ENCODE measurements around the gene TEX13A.
"Not testable (repeated sequence)": the region's sequence is repeated elsewhere in the genome, so short reads cannot be mapped to it uniquely, and the experiment has no call there.

Gene TEX13A

GRCh38 chrX:105263171-105263570, 42.7 kb upstream of the TEX13A start:
- Histone ChIP-seq H3K4me2 (ENCODE audit: low read depth, low read length, poor library complexity, severe bottlenecking) (no peak overlapping the region), H3K4me3 (ENCODE audit: low read length, poor library complexity, severe bottlenecking) (no peak overlapping the region), H3K79me2 (ENCODE audit: insufficient read depth, low read length) (no peaks in the 10 kb centered on the region), H4K20me1 (ENCODE audit: insufficient read depth, low read length, poor library complexity, severe bottlenecking) (no peaks in the 10 kb centered on the region), H3K9me3 (ENCODE audit: insufficient read depth, low read depth, low read length) (no peaks in the 10 kb centered on the region), H3F3A (ENCODE audit: low read depth) (no peaks in the 10 kb centered on the region), H3K36me3 (ENCODE audit: insufficient read depth, low read length) (no peaks in the 10 kb centered on the region), H3K27me3 (ENCODE audit: insufficient read depth, low read length, poor library complexity, severe bottlenecking) (no peaks in the 10 kb centered on the region), H2AFZ (ENCODE audit: low read length) (no peak overlapping the region), H3K4me1 (ENCODE audit: insufficient read depth, low read length, poor library complexity, severe bottlenecking) (no peaks in the 10 kb centered on the region), H3K9ac (ENCODE audit: low read depth, low read length, poor library complexity, severe bottlenecking) (no peak overlapping the region), H3K9me2 (replicated peaks; ENCODE audit: low read depth, low read length) (no peaks in the 10 kb centered on the region)
- TF ChIP-seq CTCF (conservative IDR thresholded peaks at IDR 0.05; ENCODE audit: low read length): no peak
- TF ChIP-seq EZH2phosphoT487 (IDR thresholded peaks at IDR 0.05; ENCODE audit: borderline replicate concordance): no peak

GRCh38 chrX:105260291-105261043, 40.0 kb upstream of the TEX13A start:
- H3K9me3 ChIP-seq (ENCODE audit: insufficient read depth, low read depth, low read length): no peaks in the 10 kb centered on the region
- no peak for TF ChIP-seq CTCF (conservative IDR thresholded peaks at IDR 0.05; ENCODE audit: low read length)
- no peak for TF ChIP-seq EZH2phosphoT487 (IDR thresholded peaks at IDR 0.05; ENCODE audit: borderline replicate concordance)
- H3F3A ChIP-seq (ENCODE audit: low read depth): no peaks in the 10 kb centered on the region
- no peaks in the 10 kb centered on the region for H4K20me1 ChIP-seq (ENCODE audit: insufficient read depth, low read length, poor library complexity, severe bottlenecking)
- H3K4me2 ChIP-seq (ENCODE audit: low read depth, low read length, poor library complexity, severe bottlenecking): no peak overlapping the region
- no peak overlapping the region for H3K4me3 ChIP-seq (ENCODE audit: low read length, poor library complexity, severe bottlenecking)
- no peak overlapping the region for H3K9ac ChIP-seq (ENCODE audit: low read depth, low read length, poor library complexity, severe bottlenecking)
- H3K79me2 ChIP-seq (ENCODE audit: insufficient read depth, low read length): no peaks in the 10 kb centered on the region
- H3K4me1 ChIP-seq (ENCODE audit: insufficient read depth, low read length, poor library complexity, severe bottlenecking): no peaks in the 10 kb centered on the region
- H3K36me3 ChIP-seq (ENCODE audit: insufficient read depth, low read length): no peaks in the 10 kb centered on the region
- H3K27me3 ChIP-seq (ENCODE audit: insufficient read depth, low read length, poor library complexity, severe bottlenecking): no peaks in the 10 kb centered on the region
- no peak overlapping the region for H2AFZ ChIP-seq (ENCODE audit: low read length)
- no peaks in the 10 kb centered on the region for H3K9me2 ChIP-seq (replicated peaks; ENCODE audit: low read depth, low read length)

GRCh38 chrX:105241056-105241455, 20.6 kb upstream of the TEX13A start:
- H2AFZ ChIP-seq (ENCODE audit: low read length): no peak overlapping the region
- TF ChIP-seq CTCF (conservative IDR thresholded peaks at IDR 0.05; ENCODE audit: low read length) (no peak), EZH2phosphoT487 (IDR thresholded peaks at IDR 0.05; ENCODE audit: borderline replicate concordance) (no peak)
- no peak overlapping the region for H3K9ac ChIP-seq (ENCODE audit: low read depth, low read length, poor library complexity, severe bottlenecking)
- no peaks in the 10 kb centered on the region for H3K4me1 ChIP-seq (ENCODE audit: insufficient read depth, low read length, poor library complexity, severe bottlenecking)
- H3K36me3 ChIP-seq (ENCODE audit: insufficient read depth, low read length): no peaks in the 10 kb centered on the region
- H3K9me2 ChIP-seq (replicated peaks; ENCODE audit: low read depth, low read length): no peaks in the 10 kb centered on the region
- H3K79me2 ChIP-seq (ENCODE audit: insufficient read depth, low read length): no peaks in the 10 kb centered on the region
- H3K9me3 ChIP-seq (ENCODE audit: insufficient read depth, low read depth, low read length): no peaks in the 10 kb centered on the region
- H3K4me3 ChIP-seq (ENCODE audit: low read length, poor library complexity, severe bottlenecking): no peak overlapping the region
- no peaks in the 10 kb centered on the region for H3K27me3 ChIP-seq (ENCODE audit: insufficient read depth, low read length, poor library complexity, severe bottlenecking)
- H3K4me2 ChIP-seq (ENCODE audit: low read depth, low read length, poor library complexity, severe bottlenecking): no peak overlapping the region
- H4K20me1 ChIP-seq (ENCODE audit: insufficient read depth, low read length, poor library complexity, severe bottlenecking): no peaks in the 10 kb centered on the region
- H3F3A ChIP-seq (ENCODE audit: low read depth): no peaks in the 10 kb centered on the region

GRCh38 chrX:105237407-105237806, 16.9 kb upstream of the TEX13A start:
- H3K36me3 ChIP-seq (ENCODE audit: insufficient read depth, low read length); H4K20me1 ChIP-seq (ENCODE audit: insufficient read depth, low read length, poor library complexity, severe bottlenecking); H3K79me2 ChIP-seq (ENCODE audit: insufficient read depth, low read length); H3F3A ChIP-seq (ENCODE audit: low read depth); H3K9me3 ChIP-seq (ENCODE audit: insufficient read depth, low read depth, low read length); H3K4me2 ChIP-seq (ENCODE audit: low read depth, low read length, poor library complexity, severe bottlenecking); H3K9ac ChIP-seq (ENCODE audit: low read depth, low read length, poor library complexity, severe bottlenecking); H3K4me3 ChIP-seq (ENCODE audit: low read length, poor library complexity, severe bottlenecking); H3K9me2 ChIP-seq (replicated peaks; ENCODE audit: low read depth, low read length); H3K4me1 ChIP-seq (ENCODE audit: insufficient read depth, low read length, poor library complexity, severe bottlenecking); H3K27me3 ChIP-seq (ENCODE audit: insufficient read depth, low read length, poor library complexity, severe bottlenecking); H2AFZ ChIP-seq (ENCODE audit: low read length): not testable (repeated sequence)
